Prostate gland (tissue), 2 donors: ENCODE results near the gene SNRNP70.

Experiments
- CTCF ChIP-seq, 4 experiments: fragments of 200-600 bp in 2 of 4; fragments of 450-650 bp in 2 of 4; sonication (generic) in 2 of 4; IDR thresholded peaks; 1 replicate in 3 of 4; 2 replicates in 1 of 4; pipeline ENCODE4 v1.5.1; 2016 to 2019; ENCODE audit warnings: antibody characterized with exemption in 4 of 4, mild to moderate bottlenecking in 2 of 4, moderate library complexity in 2 of 4
- POLR2AphosphoS5 ChIP-seq: sonication (generic); formaldehyde crosslinking; IDR thresholded peaks from one replicate; pipeline ENCODE4 v1.6.1; 2017; ENCODE audit warnings: antibody characterized with exemption

- TF ChIP-seq CTCF (IDR thresholded peaks at IDR 0.05) = no peak
- TF ChIP-seq POLR2AphosphoS5 = no peak
These were observed 20.3 kb upstream of the SNRNP70 start, which contains the start of gene NTF4 for GRCh38 chr19:49064768-49065611.
